GM12874 (cell line): ENCODE measurements around the gene ARHGAP45.

Source experiments
- CTCF ChIP-seq: IDR thresholded peaks from 2 replicates; pipeline ENCODE4 v1.5.1; 2011; ENCODE audit warnings: low read depth, mild to moderate bottlenecking, control low read depth, low read length, moderate library complexity; ENCODE audit not compliant: insufficient read depth

ARHGAP45 gene

GRCh38 chr19:1063909-1064660, 2.9 kb upstream of the ARHGAP45 start:
- TF ChIP-seq CTCF, result no peak

DNA sequence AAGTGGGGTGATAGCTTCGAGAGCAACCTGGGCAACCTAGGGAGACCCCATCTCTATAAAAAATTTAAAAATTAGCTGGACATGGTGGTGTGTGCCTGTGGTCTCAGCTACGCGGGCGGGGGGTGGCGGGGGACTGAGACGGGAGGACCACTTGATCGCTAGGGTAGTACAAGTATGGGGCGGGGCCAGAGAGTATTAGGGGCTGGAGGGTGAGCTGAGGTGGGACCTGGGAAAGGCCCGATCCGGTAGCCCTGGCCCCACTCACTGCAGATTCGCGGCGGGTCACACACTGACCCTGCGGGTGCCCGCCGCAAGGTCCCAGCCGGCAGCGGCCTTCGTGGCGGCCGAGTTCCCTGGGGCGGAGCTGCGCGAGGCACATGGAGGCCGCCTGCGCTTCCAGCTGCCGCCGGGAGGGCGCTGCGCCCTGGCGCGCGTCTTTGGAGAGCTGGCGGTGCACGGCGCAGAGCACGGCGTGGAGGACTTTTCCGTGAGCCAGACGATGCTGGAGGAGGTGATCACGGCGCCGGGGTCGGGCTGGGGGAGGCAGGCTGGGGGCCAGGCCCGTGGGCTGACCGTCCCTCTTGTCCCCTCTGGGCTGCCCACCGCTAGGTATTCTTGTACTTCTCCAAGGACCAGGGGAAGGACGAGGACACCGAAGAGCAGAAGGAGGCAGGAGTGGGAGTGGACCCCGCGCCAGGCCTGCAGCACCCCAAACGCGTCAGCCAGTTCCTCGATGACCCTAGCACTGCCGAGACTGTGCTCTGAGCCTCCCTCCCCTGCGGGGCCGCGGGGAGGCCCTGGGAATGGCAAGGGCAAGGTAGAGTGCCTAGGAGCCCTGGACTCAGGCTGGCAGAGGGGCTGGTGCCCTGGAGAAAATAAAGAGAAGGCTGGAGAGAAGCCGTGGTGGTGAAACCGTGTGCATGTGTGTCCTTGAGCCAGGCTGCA, 2.0 kb upstream of the ARHGAP45 start:
- TF ChIP-seq CTCF, result peak; percentile 95

- TF ChIP-seq CTCF, result no peak
These were observed 1.3 kb upstream of the ARHGAP45 start for GRCh38 chr19:1065606-1066109.

DNA sequence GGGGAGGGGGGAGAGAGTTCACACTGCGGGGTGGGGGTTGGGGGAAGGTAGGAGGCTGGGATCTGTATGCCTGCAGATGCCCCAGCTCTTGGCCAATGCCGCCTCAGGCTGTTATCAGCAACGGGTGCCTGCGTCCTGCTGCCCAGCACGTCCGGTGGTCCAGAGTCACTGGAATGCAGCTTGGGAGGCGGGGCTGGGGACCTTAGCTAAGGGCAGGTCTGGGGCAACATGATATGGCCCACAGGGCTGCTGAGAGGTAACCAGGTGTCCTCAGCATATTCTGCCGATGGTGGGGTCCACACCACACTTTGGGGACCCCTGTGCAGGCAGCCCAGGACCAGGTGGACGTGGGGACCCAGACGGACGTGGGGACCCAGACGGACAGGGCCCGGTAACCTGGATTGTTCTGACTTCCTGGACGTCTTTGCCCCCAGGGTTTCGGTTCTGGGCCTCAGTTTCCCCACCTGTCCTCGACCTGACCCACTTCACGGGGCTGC, 668 bp upstream of the ARHGAP45 start:
- no peak for TF ChIP-seq CTCF

DNA sequence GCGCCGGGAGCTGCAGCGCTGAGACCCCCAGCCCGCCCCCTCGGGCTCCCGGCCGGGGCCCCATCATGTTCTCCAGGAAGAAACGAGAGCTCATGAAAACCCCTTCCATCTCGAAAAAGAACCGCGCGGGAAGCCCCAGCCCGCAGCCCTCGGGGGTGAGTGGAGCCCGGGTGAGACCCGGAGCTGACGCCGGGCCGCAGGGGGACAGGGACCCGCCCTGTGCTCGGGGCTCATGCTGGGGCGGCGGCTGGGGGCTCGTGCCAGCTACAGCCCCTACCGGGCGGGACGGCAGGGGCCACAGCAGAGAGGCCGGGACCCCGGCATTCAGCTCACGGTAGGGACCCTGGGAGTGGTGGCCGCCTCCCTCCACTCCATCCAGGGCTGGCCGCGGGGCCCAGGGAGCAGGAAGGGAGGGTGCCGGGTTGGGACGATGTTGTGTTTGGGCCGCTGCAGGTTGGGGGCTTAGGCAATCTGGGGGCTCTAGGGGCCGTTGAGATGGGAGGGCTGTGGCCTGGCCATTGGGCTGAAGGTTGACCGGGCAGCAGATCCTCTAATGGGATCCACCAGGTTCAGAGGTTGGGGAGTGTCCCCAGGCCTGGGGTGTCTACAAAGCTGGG, 482 bp downstream of the ARHGAP45 start:
- TF ChIP-seq CTCF, result no peak

DNA sequence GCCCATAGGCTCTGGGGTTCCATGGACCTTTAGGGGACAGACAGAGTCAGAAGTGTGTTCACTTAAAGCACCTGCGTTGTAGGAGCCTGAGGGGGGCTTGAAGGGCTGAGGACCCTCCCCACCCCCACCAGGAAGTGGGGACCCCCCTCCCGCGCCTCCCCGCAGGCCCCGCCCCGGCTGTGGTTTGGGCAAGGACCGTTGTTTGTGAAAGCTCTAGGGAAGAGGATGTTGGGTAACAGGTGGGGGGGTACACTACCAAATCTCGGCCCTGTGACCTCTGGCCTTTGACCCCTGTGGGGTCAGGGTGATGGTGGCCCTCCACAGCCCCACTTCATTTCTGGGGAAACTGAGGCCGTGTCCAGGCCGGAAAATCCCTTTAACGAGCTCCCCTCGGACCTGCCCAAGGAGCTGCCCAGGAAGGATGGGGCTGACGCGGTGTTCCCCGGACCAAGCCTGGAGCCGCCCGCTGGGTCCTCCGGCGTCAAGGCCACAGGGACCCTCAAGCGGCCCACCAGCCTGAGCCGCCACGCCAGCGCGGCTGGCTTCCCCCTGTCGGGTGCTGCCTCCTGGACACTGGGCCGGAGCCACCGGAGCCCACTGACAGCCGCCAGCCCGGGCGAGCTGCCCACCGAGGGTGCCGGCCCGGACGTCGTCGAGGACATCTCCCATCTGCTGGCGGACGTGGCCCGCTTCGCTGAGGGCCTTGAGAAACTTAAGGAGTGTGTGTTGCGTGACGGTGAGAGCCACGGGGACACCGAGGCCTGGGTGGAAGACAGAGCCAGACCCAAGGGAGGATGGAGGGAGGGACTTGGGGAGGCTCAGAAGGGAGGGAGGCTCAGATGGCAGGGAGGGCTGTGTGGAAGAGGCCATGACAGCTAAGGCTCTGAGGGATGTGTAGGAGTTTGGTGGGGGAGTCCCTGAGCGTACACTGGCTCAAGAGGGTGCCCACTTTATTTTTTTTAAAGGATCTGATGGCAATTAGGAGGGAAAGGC, 1.3 kb downstream of the ARHGAP45 start:
- no peak for TF ChIP-seq CTCF
